SK-N-SH (cell line): ENCODE results near the gene SPEG. TPM values are rescaled to one million over a fixed set of nuclear protein-coding genes. Genes with fewer than 3 reads are reported as not detected.
"Not testable (repeated sequence)": the region's sequence is repeated elsewhere in the genome, so short reads cannot be mapped to it uniquely, and the experiment has no call there.

Source experiments
- CTCF ChIA-PET: fragments of 300-600, 350-600 bp; formaldehyde crosslinking; extraction: SDS; loops from one replicate; lab custom pipeline; 2021; lab: Yijun Ruan, JAX
- POLR2A ChIA-PET: fragments of 350-600 bp; sonication (Branson Sonifier 250); formaldehyde crosslinking; extraction: SDS; loops from one replicate; lab custom pipeline; 2020; ENCODE audit warnings: antibody characterized with exemption, inconsistent platforms; lab: Yijun Ruan, JAX
- DNase-seq: peaks from one replicate; pipeline ENCODE4 v3.0.0; 2012
- H2AFZ ChIP-seq: fragments of 200-600 bp; sonication (generic); 2 replicates; pipeline ENCODE4 v1.8.1; 2016; ENCODE audit warnings: antibody characterized with exemption, mild to moderate bottlenecking, low read depth
- H3F3A ChIP-seq: fragments of 200-600 bp; sonication (generic); replicated peaks from 2 replicates; pipeline ENCODE3; 2016; ENCODE audit warnings: antibody characterized with exemption, mild to moderate bottlenecking; ENCODE audit not compliant: insufficient read depth
- H3K27ac ChIP-seq, 2 experiments: fragments of 200-500 bp in 1 of 2; fragments of 200-600 bp in 1 of 2; sonication (Bioruptor generic) in 1 of 2; sonication (generic), shearing (Covaris generic) in 1 of 2; 2 replicates each; pipeline versions ENCODE4 v1.5.1 to v1.6.1; 2014 to 2016; ENCODE audit warnings: low read depth in 2 of 2, inconsistent platforms in 1 of 2, low read length in 1 of 2, mild to moderate bottlenecking in 1 of 2, mixed read lengths in 1 of 2
- H3K27me3 ChIP-seq: fragments of 200-600 bp; sonication (generic), shearing (Covaris generic); 2 replicates; pipeline ENCODE4 v1.6.1; 2016; ENCODE audit warnings: mixed run types; ENCODE audit not compliant: insufficient read depth
- H3K36me3 ChIP-seq, 2 experiments: fragments of 200-500 bp in 1 of 2; fragments of 200-600 bp in 1 of 2; sonication (Bioruptor generic) in 1 of 2; sonication (generic) in 1 of 2; replicated peaks in 1 of 2; 2 replicates each; pipeline versions ENCODE3 to v1.5.1; 2014 to 2016; ENCODE audit warnings: low read length in 1 of 2, mild to moderate bottlenecking in 1 of 2; ENCODE audit not compliant: insufficient read depth in 2 of 2, control insufficient read depth in 1 of 2
- H3K4me1 ChIP-seq, 2 experiments: fragments of 200-500 bp in 1 of 2; fragments of 200-600 bp in 1 of 2; sonication (Bioruptor generic) in 1 of 2; sonication (generic), shearing (Covaris generic) in 1 of 2; 2 replicates each; pipeline versions ENCODE4 v1.5.1 to v1.6.1; 2014 to 2016; ENCODE audit warnings: low read depth in 1 of 2, low read length in 1 of 2, mixed run types in 1 of 2; ENCODE audit not compliant: insufficient read depth in 2 of 2, control insufficient read depth in 1 of 2
- H3K4me2 ChIP-seq: fragments of 200-600 bp; sonication (generic), shearing (Covaris generic); 2 replicates; pipeline ENCODE4 v1.6.1; 2017; ENCODE audit warnings: mixed run types
- H3K4me3 ChIP-seq, 2 experiments: fragments of 200-500 bp in 1 of 2; fragments of 200-600 bp in 1 of 2; sonication (Bioruptor generic) in 1 of 2; sonication (generic), shearing (Covaris generic) in 1 of 2; 2 replicates each; pipeline versions ENCODE4 v1.5.1 to v1.8.1; 2014 to 2016; ENCODE audit warnings: low read depth in 2 of 2, inconsistent platforms in 1 of 2, low read length in 1 of 2, mild to moderate bottlenecking in 1 of 2, mixed read lengths in 1 of 2, moderate library complexity in 1 of 2
- H3K79me2 ChIP-seq: fragments of 200-600 bp; sonication (generic); 2 replicates; pipeline ENCODE4 v1.8.1; 2017; ENCODE audit warnings: mild to moderate bottlenecking; ENCODE audit not compliant: insufficient read depth
- H3K9ac ChIP-seq: fragments of 200-600 bp; sonication (generic); 2 replicates; pipeline ENCODE4 v1.6.1; 2017; ENCODE audit warnings: mixed run types
- H3K9me2 ChIP-seq: fragments of 200-600 bp; sonication (generic); 2 replicates; pipeline ENCODE4 v1.6.1; 2017; ENCODE audit warnings: mixed run types
- H3K9me3 ChIP-seq: fragments of 200-600 bp; sonication (generic); 2 replicates; pipeline ENCODE4 v1.6.1; 2017; ENCODE audit warnings: mixed run types, mild to moderate bottlenecking, moderate library complexity
- H4K20me1 ChIP-seq: fragments of 200-600 bp; sonication (generic); 2 replicates; pipeline ENCODE4 v1.6.1; 2017; ENCODE audit warnings: mild to moderate bottlenecking, mixed run types; ENCODE audit not compliant: insufficient read depth
- CTCF ChIP-seq: fragments of 200-600 bp; sonication (generic); IDR thresholded peaks from 2 replicates; pipeline ENCODE4 v1.6.1; 2017; ENCODE audit warnings: antibody characterized with exemption, mild to moderate bottlenecking, moderate library complexity
- EP300 ChIP-seq, 2 experiments: IDR thresholded peaks; 2 replicates each; pipeline versions ENCODE4 v1.4.0 to v1.6.1; 2012; ENCODE audit warnings: borderline replicate concordance in 1 of 2, low read depth in 1 of 2, low read length in 1 of 2
- FOSL2 ChIP-seq: IDR thresholded peaks from 2 replicates; pipeline ENCODE4 v1.4.0; 2012; ENCODE audit warnings: low read depth, mild to moderate bottlenecking, moderate library complexity, borderline replicate concordance
- FOXJ3 ChIP-seq: sonication (generic); formaldehyde crosslinking; IDR thresholded peaks from 2 replicates; pipeline ENCODE4 v1.5.1; 2020; ENCODE audit warnings: mild to moderate bottlenecking, missing genetic modification reagents
- FOXM1 ChIP-seq: IDR thresholded peaks from 2 replicates; pipeline ENCODE4 v1.4.0; 2012; ENCODE audit warnings: low read depth, mild to moderate bottlenecking
- GABPA ChIP-seq: IDR thresholded peaks from 2 replicates; pipeline ENCODE4 v1.4.0; 2012; ENCODE audit warnings: low read depth, mild to moderate bottlenecking
- GATA2 ChIP-seq: sonication (generic); formaldehyde crosslinking; IDR thresholded peaks from 2 replicates; pipeline ENCODE4 v1.5.0; 2020; ENCODE audit warnings: mild to moderate bottlenecking, missing genetic modification reagents
- JUND ChIP-seq: IDR thresholded peaks from 2 replicates; pipeline ENCODE4 v1.4.0; 2012
- MEF2A ChIP-seq: IDR thresholded peaks from 2 replicates; pipeline ENCODE4 v1.4.0; 2012; ENCODE audit warnings: low read depth, borderline replicate concordance
- NFIC ChIP-seq: IDR thresholded peaks from 2 replicates; pipeline ENCODE4 v1.4.0; 2012; ENCODE audit warnings: borderline replicate concordance
- POLR2AphosphoS5 ChIP-seq: IDR thresholded peaks from 2 replicates; pipeline ENCODE4 v1.6.1; 2012; ENCODE audit warnings: low read depth, low read length
- RAD21 ChIP-seq: IDR thresholded peaks from 2 replicates; pipeline ENCODE4 v1.6.1; 2012; ENCODE audit warnings: mild to moderate bottlenecking, low read length
- RXRA ChIP-seq: IDR thresholded peaks from 2 replicates; pipeline ENCODE4 v1.4.0; 2012; ENCODE audit warnings: low read depth, mild to moderate bottlenecking, borderline replicate concordance
- TAF1 ChIP-seq: IDR thresholded peaks from 2 replicates; pipeline ENCODE4 v1.6.1; 2012; ENCODE audit warnings: low read depth, mild to moderate bottlenecking, low read length, moderate library complexity, borderline replicate concordance
- TCF12 ChIP-seq: IDR thresholded peaks from 2 replicates; pipeline ENCODE4 v1.4.0; 2012
- WGBS: methylation state at CpG from one replicate; pipeline ENCODE4 v1.1.6; 2017; ENCODE audit warnings: low lambda C conversion rate; 5-methylcytosine and 5-hydroxymethylcytosine counted together
- polyA plus RNA-seq, 3 experiments: library from polyadenylated mRNA; depleted of rRNA; stranded (reverse); fragments of >200 nt; gene quantifications; 2 replicates each; pipeline ENCODE4 v1.2.3, GENCODE V29; 2012
- TF ChIP-seq, protein P1 (sequence below): IDR thresholded peaks from 2 replicates; pipeline ENCODE4 v1.4.0; 2012; ENCODE audit warnings: low read depth, borderline replicate concordance

The SPEG gene
- polyA plus RNA-seq, 1 of the 3 experiments (the other 2 are of a cell fraction) = 107 TPM

DNA sequence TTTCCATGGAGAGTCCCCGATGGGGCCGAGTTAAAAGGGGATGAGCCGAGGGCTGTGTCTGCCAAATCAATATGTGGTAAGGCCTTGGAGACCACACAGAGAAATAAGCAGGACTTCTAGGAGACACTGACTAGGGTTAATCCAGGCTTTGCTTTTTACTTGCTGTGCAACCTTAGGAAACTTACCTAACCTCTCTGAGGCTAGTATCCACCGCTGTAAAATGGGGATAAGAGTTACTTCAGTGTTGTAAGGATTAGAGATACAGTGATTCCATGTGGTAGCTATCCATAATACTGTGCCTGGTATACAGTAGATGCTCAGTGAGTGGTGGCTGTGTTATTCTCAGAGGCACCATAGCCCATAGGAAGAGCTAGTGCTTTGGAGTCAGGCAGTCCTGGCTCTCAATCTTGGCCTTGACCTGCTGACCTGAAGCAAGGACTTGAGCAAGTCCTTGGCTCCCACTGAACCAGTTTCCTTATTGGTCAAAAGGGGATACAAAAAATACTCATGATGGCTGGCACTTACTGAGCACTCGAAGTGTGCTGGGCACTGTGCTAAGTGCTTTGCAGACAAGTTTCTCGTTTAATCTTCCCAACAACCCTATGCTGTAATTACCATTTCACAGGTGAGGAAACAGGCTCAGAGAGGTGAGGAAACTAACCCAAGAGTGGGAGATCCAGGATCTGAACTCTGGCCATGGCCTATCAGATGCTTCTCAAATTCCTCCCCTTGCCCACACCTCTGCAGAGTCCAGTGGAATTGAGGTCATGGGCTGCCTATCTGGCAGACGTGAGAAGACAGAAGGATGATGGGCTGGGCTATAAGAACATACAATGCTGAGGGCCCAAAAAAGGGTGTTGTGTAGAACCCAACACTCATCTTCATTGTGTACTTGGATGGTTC, 28.4 kb upstream of the SPEG start:
- Histone ChIP-seq H3K4me1 (peaks cover 5 to 24% of the 10 kb centered on the region in 2 experiments; a peak in 3 of 4 replicates), H3K4me2 (peak overlapping the region; percentile 20; the same call in 1 of the 2 replicates)
- POLR2A ChIA-PET = interaction anchor here (1.3 kb wide), 1 partner anchor 124 kb away, joined by 3 read pairs; no protein-coding TSS in a partner anchor

GRCh38 chr2:219406861-219407230, 27.8 kb upstream of the SPEG start:
- no peaks in the 10 kb centered on the region for H3K36me3 ChIP-seq
- CTCF ChIA-PET = interaction anchor here (1.1 to 4.7 kb wide), 3 partner anchors 24 to 134 kb away, joined by 3 to 21 read pairs (median 18); no protein-coding TSS in a partner anchor
- H3K9me2 ChIP-seq = no peaks in the 10 kb centered on the region
- no peaks in the 10 kb centered on the region for H3K27me3 ChIP-seq
- no peaks in the 10 kb centered on the region for H4K20me1 ChIP-seq
- WGBS = 71% methylated on average over 3 of the region's 3 CpGs
- H3K4me2 ChIP-seq = peak overlapping the region; percentile 20
- H3F3A ChIP-seq = peaks cover 9% of the 10 kb centered on the region
- no peak for DNase-seq
- H3K4me1 ChIP-seq = peaks cover 5 to 24% of the 10 kb centered on the region in 2 experiments; a peak in 3 of 4 replicates
- TF ChIP-seq MEF2A (peak; percentile 98), RXRA (peak; percentile 57; the same call in 1 of the 2 replicates), GATA2 (no peak), JUND (peak; percentile 54), POLR2AphosphoS5 (peak; percentile 33; the same call in 1 of the 2 replicates), GABPA (no peak), EP300 (IDR thresholded peaks at IDR 0.05; ENCODE audit: borderline replicate concordance in 1 of 2, low read depth in 1 of 2, low read length in 1 of 2) (peak in 1 of 2 experiments; percentile 48; a peak in 1 of 4 replicates), TCF12 (peak; percentile 58), NFIC (peak; percentile 70), FOSL2 (peak; percentile 28; the same call in 1 of the 2 replicates)
- TF ChIP-seq, all 33 proteins: peak for 8
- no peaks in the 10 kb centered on the region for H3K79me2 ChIP-seq
- H3K9ac ChIP-seq = peak overlapping the region; percentile 8; the same call in 1 of the 2 replicates
- H2AFZ ChIP-seq = peak overlapping the region; percentile 9; the same call in 1 of the 2 replicates
- no peak overlapping the region for H3K4me3 ChIP-seq
- no peaks in the 10 kb centered on the region for H3K9me3 ChIP-seq
- peak overlapping the region in 1 of 2 experiments; percentile 80; a peak in 2 of 4 replicates for H3K27ac ChIP-seq
- POLR2A ChIA-PET = interaction anchor here (0.6 kb wide), 1 partner anchor 67 kb away, joined by 3 read pairs; no protein-coding TSS in a partner anchor

More for the DNA sequence above, 28.4 kb upstream of the SPEG start:
- Histone ChIP-seq H2AFZ (peak overlapping the region; percentile 9; the same call in 1 of the 2 replicates), H3K4me3 (no peak overlapping the region), H3K9ac (peak overlapping the region; percentile 8; the same call in 1 of the 2 replicates), H3K36me3 (no peaks in the 10 kb centered on the region), H4K20me1 (no peaks in the 10 kb centered on the region), H3K79me2 (no peaks in the 10 kb centered on the region), H3F3A (peaks cover 9% of the 10 kb centered on the region), H3K9me3 (no peaks in the 10 kb centered on the region), H3K27ac (peak overlapping the region in 1 of 2 experiments; percentile 80; a peak in 2 of 4 replicates), H3K9me2 (no peaks in the 10 kb centered on the region), H3K27me3 (no peaks in the 10 kb centered on the region)
- CTCF ChIA-PET = interaction anchor here (0.6 to 10.1 kb wide), 7 partner anchors 24 to 135 kb away, joined by 3 to 256 read pairs (median 21); no protein-coding TSS in a partner anchor
- TF ChIP-seq CTCF = no peak
- TF ChIP-seq EP300 (IDR thresholded peaks at IDR 0.05; ENCODE audit: borderline replicate concordance in 1 of 2, low read depth in 1 of 2, low read length in 1 of 2) = no peak
- TF ChIP-seq FOXM1 = no peak
- TF ChIP-seq RAD21 = no peak
- TF ChIP-seq FOXJ3 (CRISPR knock-in tag) = no peak
- TF ChIP-seq GATA2 = no peak
- TF ChIP-seq JUND = no peak
- TF ChIP-seq TAF1 = no peak
- TF ChIP-seq, protein P1, sequence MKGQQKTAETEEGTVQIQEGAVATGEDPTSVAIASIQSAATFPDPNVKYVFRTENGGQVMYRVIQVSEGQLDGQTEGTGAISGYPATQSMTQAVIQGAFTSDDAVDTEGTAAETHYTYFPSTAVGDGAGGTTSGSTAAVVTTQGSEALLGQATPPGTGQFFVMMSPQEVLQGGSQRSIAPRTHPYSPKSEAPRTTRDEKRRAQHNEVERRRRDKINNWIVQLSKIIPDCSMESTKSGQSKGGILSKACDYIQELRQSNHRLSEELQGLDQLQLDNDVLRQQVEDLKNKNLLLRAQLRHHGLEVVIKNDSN = no peak
- 91% methylated on average over 7 of the region's 7 CpGs for WGBS
- no peak for DNase-seq

- H3K4me3 ChIP-seq, H3K27me3 ChIP-seq, DNase-seq, H4K20me1 ChIP-seq, H3F3A ChIP-seq, H3K79me2 ChIP-seq, H3K36me3 ChIP-seq, H3K9me2 ChIP-seq, H3K9me3 ChIP-seq: not testable (repeated sequence)
- peak overlapping the region in 1 of 2 experiments; percentile 80; a peak in 2 of 4 replicates for H3K27ac ChIP-seq
- H3K4me2 ChIP-seq = peak overlapping the region; percentile 20
- CTCF ChIA-PET = interaction anchor here (1.0 to 4.7 kb wide), 5 partner anchors 23 to 134 kb away, joined by 3 to 21 read pairs (median 16); no protein-coding TSS in a partner anchor
- H3K4me1 ChIP-seq = peaks cover 5 to 24% of the 10 kb centered on the region in 2 experiments; a peak in 3 of 4 replicates
- H3K9ac ChIP-seq = peak overlapping the region; percentile 8; the same call in 1 of the 2 replicates
- POLR2A ChIA-PET = interaction anchor here (0.6 kb wide), 1 partner anchor 66 kb away, joined by 3 read pairs; no protein-coding TSS in a partner anchor
- H2AFZ ChIP-seq = peak overlapping the region; percentile 9; the same call in 1 of the 2 replicates
- WGBS = 72% methylated on average over 5 of the region's 5 CpGs
These were observed 27.3 kb upstream of the SPEG start for GRCh38 chr2:219407343-219407742.
